Hepatocyte (in vitro differentiated cells): ENCODE measurements around the gene COL24A1. TPM values are rescaled to one million over a fixed set of nuclear protein-coding genes. Genes with fewer than 3 reads are reported as not detected.
A peak's percentile ranks its signal among the peaks of the same experiment; 100 is the strongest.

Experiments used
- DNase-seq: peaks from one replicate; pipeline ENCODE4 v3.0.0-alpha.2; 2016; ENCODE audit warnings: low spot score
- H2AFZ ChIP-seq: fragments of 200-600 bp; sonication (generic); 2 replicates; pipeline ENCODE4 v1.6.0; 2016; ENCODE audit warnings: antibody characterized with exemption, mild to moderate bottlenecking
- H3K27ac ChIP-seq: fragments of 200-600 bp; sonication (generic); 2 replicates; pipeline ENCODE4 v1.5.1; 2016; ENCODE audit warnings: mild to moderate bottlenecking
- H3K27me3 ChIP-seq: fragments of 200-600 bp; sonication (generic); 2 replicates; pipeline ENCODE4 v1.6.1; 2016
- H3K36me3 ChIP-seq: fragments of 200-600 bp; sonication (generic); replicated peaks from 2 replicates; pipeline ENCODE4 v1.5.1; 2016; ENCODE audit warnings: low read depth; ENCODE audit not compliant: insufficient read depth
- H3K4me1 ChIP-seq: fragments of 200-600 bp; sonication (generic); 2 replicates; pipeline ENCODE4 v1.5.1; 2016; ENCODE audit warnings: mild to moderate bottlenecking, moderate library complexity; ENCODE audit not compliant: insufficient read depth
- H3K4me2 ChIP-seq: fragments of 200-600 bp; sonication (generic); 2 replicates; pipeline ENCODE4 v1.6.0; 2016
- H3K4me3 ChIP-seq: fragments of 200-600 bp; sonication (generic); 2 replicates; pipeline ENCODE4 v1.5.1; 2016; ENCODE audit warnings: mild to moderate bottlenecking
- H3K79me2 ChIP-seq: fragments of 200-600 bp; sonication (generic); 2 replicates; pipeline ENCODE4 v1.6.0; 2017; ENCODE audit warnings: mild to moderate bottlenecking
- H3K9me2 ChIP-seq: fragments of 200-600 bp; sonication (generic); replicated peaks from 2 replicates; pipeline ENCODE4 v1.6.0; 2017; ENCODE audit warnings: mild to moderate bottlenecking; ENCODE audit not compliant: insufficient read depth
- H3K9me3 ChIP-seq: fragments of 200-600 bp; sonication (generic); 2 replicates; pipeline ENCODE4 v1.5.1; 2016; ENCODE audit warnings: low read depth, mild to moderate bottlenecking
- H4K20me1 ChIP-seq: fragments of 200-600 bp; sonication (generic); 2 replicates; pipeline ENCODE4 v1.6.0; 2016; ENCODE audit warnings: mild to moderate bottlenecking; ENCODE audit not compliant: insufficient read depth, poor library complexity, severe bottlenecking
- CTCF ChIP-seq: fragments of 200-600 bp; sonication (generic); IDR thresholded peaks from 2 replicates; pipeline ENCODE4 v1.5.1; 2016; ENCODE audit warnings: antibody characterized with exemption, mild to moderate bottlenecking; ENCODE audit not compliant: poor library complexity
- EZH2 ChIP-seq: fragments of 200-600 bp; sonication (generic); IDR thresholded peaks from 2 replicates; pipeline ENCODE4 v1.6.1; 2016; ENCODE audit warnings: antibody characterized with exemption, mild to moderate bottlenecking, borderline replicate concordance
- EZH2phosphoT487 ChIP-seq: fragments of 200-600 bp; sonication (generic); IDR thresholded peaks from one replicate; pipeline ENCODE4 v1.6.1; 2018; ENCODE audit warnings: antibody characterized with exemption, mild to moderate bottlenecking, low read depth, moderate library complexity; ENCODE audit not compliant: unreplicated experiment, severe bottlenecking
- WGBS: methylation state at CpG from one replicate; pipeline ENCODE4 v1.1.6; 2016; ENCODE audit warnings: low lambda C conversion rate; ENCODE audit errors: missing lambda C conversion rate; 5-methylcytosine and 5-hydroxymethylcytosine counted together
- polyA plus RNA-seq: library from polyadenylated mRNA; unstranded; fragments of >200 nt; fragmentation: Nextera tagmentation; extraction: Ambion mirVana; gene quantifications from 2 replicates; pipeline ENCODE4 v1.2.1, GENCODE V29; 2016
- total RNA-seq: library from RNA; depleted of rRNA; stranded (reverse); fragments of >200 nt; gene quantifications from 2 replicates; pipeline ENCODE4 v1.2.3, GENCODE V29; 2014

COL24A1 gene
- total and polyA plus RNA-seq, 2 experiments from 2014 or later = 2.4 to 2.7 TPM

- peaks cover 35% of the 10 kb centered on the region for H3K27me3 ChIP-seq
- peak overlapping the region; percentile 85 for H3K4me2 ChIP-seq
- H3K27ac ChIP-seq = peak overlapping the region; percentile 69
- no peaks in the 10 kb centered on the region for H4K20me1 ChIP-seq
- TF ChIP-seq CTCF = no peak
- TF ChIP-seq EZH2phosphoT487 = no peak
- peak; percentile 26 for TF ChIP-seq EZH2
- no peaks in the 10 kb centered on the region for H3K9me3 ChIP-seq
- peak; percentile 34 for DNase-seq
- H3K79me2 ChIP-seq = no peaks in the 10 kb centered on the region
- H3K9me2 ChIP-seq = no peaks in the 10 kb centered on the region
- WGBS = 8% methylated on average over 34 of the region's 43 CpGs
- H3K36me3 ChIP-seq = no peaks in the 10 kb centered on the region
- peak overlapping the region; percentile 13 for H3K4me3 ChIP-seq
- H2AFZ ChIP-seq = peak overlapping the region; percentile 15
- H3K4me1 ChIP-seq = peaks cover 21% of the 10 kb centered on the region
These were observed 1.3 kb downstream of the COL24A1 start for GRCh38 chr1:86155051-86155806.

GRCh38 chr1:86154571-86155050 lies 2.0 kb downstream of the COL24A1 start:
- peak overlapping the region; percentile 69 for H3K27ac ChIP-seq
- H3K9me3 ChIP-seq = no peaks in the 10 kb centered on the region
- peak overlapping the region; percentile 85 for H3K4me2 ChIP-seq
- no peak overlapping the region for H3K4me3 ChIP-seq
- DNase-seq = peak; percentile 47
- H3K4me1 ChIP-seq = peaks cover 21% of the 10 kb centered on the region
- H2AFZ ChIP-seq = no peak overlapping the region
- TF ChIP-seq EZH2 (peak; percentile 36), EZH2phosphoT487 (no peak)
- 8% methylated on average over 20 of the region's 20 CpGs for WGBS
- no peaks in the 10 kb centered on the region for H3K36me3 ChIP-seq
- H3K9me2 ChIP-seq = no peaks in the 10 kb centered on the region
- no peaks in the 10 kb centered on the region for H3K79me2 ChIP-seq
- peaks cover 39% of the 10 kb centered on the region for H3K27me3 ChIP-seq
- H4K20me1 ChIP-seq = no peaks in the 10 kb centered on the region

- H3K27me3 ChIP-seq = peaks cover 33% of the 10 kb centered on the region
- WGBS = 94% methylated on average over 6 of the region's 6 CpGs
- H3K4me3 ChIP-seq = no peak overlapping the region
- no peak for DNase-seq
- no peak overlapping the region for H2AFZ ChIP-seq
- TF ChIP-seq CTCF = no peak
- TF ChIP-seq EZH2phosphoT487 = no peak
- no peak for TF ChIP-seq EZH2
- H3K4me2 ChIP-seq = no peak overlapping the region
- peaks cover 21% of the 10 kb centered on the region for H3K4me1 ChIP-seq
- H4K20me1 ChIP-seq = no peaks in the 10 kb centered on the region
- no peaks in the 10 kb centered on the region for H3K36me3 ChIP-seq
- H3K9me2 ChIP-seq = no peaks in the 10 kb centered on the region
- no peaks in the 10 kb centered on the region for H3K9me3 ChIP-seq
- peak overlapping the region; percentile 69 for H3K27ac ChIP-seq
- H3K79me2 ChIP-seq = no peaks in the 10 kb centered on the region
These were observed 2.7 kb downstream of the COL24A1 start for GRCh38 chr1:86153836-86154235.

- DNase-seq = no peak
- Histone ChIP-seq H3K4me3 (no peak overlapping the region), H3K27ac (no peak overlapping the region), H3K9me3 (no peaks in the 10 kb centered on the region), H3K4me2 (no peak overlapping the region), H4K20me1 (no peaks in the 10 kb centered on the region), H2AFZ (no peak overlapping the region), H3K79me2 (no peaks in the 10 kb centered on the region), H3K27me3 (peaks cover 33% of the 10 kb centered on the region), H3K4me1 (peaks cover 21% of the 10 kb centered on the region), H3K36me3 (no peaks in the 10 kb centered on the region), H3K9me2 (no peaks in the 10 kb centered on the region)
- no peak for TF ChIP-seq EZH2phosphoT487
- TF ChIP-seq EZH2 = no peak
- WGBS = 95% methylated on average over 1 of the region's 1 CpG
These were observed 3.7 kb downstream of the COL24A1 start for GRCh38 chr1:86152887-86153286.
